ENCODE data around the gene TJP2.

- no peak for TF ChIP-seq CTCF (IDR thresholded peaks at IDR 0.05; ENCODE audit: low read length)
- no peak for TF ChIP-seq EZH2 (IDR thresholded peaks at IDR 0.05; ENCODE audit: borderline replicate concordance, low read length)
These were observed 47.0 kb downstream of the TJP2 start for GRCh38 chr9:69221036-69221435.
